Measurements from ENCODE around the gene ADAMTS12. TPM values are rescaled to one million over a fixed set of nuclear protein-coding genes. Genes with fewer than 3 reads are reported as not detected.

ADAMTS12 gene, protein sequence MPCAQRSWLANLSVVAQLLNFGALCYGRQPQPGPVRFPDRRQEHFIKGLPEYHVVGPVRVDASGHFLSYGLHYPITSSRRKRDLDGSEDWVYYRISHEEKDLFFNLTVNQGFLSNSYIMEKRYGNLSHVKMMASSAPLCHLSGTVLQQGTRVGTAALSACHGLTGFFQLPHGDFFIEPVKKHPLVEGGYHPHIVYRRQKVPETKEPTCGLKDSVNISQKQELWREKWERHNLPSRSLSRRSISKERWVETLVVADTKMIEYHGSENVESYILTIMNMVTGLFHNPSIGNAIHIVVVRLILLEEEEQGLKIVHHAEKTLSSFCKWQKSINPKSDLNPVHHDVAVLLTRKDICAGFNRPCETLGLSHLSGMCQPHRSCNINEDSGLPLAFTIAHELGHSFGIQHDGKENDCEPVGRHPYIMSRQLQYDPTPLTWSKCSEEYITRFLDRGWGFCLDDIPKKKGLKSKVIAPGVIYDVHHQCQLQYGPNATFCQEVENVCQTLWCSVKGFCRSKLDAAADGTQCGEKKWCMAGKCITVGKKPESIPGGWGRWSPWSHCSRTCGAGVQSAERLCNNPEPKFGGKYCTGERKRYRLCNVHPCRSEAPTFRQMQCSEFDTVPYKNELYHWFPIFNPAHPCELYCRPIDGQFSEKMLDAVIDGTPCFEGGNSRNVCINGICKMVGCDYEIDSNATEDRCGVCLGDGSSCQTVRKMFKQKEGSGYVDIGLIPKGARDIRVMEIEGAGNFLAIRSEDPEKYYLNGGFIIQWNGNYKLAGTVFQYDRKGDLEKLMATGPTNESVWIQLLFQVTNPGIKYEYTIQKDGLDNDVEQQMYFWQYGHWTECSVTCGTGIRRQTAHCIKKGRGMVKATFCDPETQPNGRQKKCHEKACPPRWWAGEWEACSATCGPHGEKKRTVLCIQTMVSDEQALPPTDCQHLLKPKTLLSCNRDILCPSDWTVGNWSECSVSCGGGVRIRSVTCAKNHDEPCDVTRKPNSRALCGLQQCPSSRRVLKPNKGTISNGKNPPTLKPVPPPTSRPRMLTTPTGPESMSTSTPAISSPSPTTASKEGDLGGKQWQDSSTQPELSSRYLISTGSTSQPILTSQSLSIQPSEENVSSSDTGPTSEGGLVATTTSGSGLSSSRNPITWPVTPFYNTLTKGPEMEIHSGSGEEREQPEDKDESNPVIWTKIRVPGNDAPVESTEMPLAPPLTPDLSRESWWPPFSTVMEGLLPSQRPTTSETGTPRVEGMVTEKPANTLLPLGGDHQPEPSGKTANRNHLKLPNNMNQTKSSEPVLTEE (N-terminal part only)
- total RNA-seq, result not detected

DNA sequence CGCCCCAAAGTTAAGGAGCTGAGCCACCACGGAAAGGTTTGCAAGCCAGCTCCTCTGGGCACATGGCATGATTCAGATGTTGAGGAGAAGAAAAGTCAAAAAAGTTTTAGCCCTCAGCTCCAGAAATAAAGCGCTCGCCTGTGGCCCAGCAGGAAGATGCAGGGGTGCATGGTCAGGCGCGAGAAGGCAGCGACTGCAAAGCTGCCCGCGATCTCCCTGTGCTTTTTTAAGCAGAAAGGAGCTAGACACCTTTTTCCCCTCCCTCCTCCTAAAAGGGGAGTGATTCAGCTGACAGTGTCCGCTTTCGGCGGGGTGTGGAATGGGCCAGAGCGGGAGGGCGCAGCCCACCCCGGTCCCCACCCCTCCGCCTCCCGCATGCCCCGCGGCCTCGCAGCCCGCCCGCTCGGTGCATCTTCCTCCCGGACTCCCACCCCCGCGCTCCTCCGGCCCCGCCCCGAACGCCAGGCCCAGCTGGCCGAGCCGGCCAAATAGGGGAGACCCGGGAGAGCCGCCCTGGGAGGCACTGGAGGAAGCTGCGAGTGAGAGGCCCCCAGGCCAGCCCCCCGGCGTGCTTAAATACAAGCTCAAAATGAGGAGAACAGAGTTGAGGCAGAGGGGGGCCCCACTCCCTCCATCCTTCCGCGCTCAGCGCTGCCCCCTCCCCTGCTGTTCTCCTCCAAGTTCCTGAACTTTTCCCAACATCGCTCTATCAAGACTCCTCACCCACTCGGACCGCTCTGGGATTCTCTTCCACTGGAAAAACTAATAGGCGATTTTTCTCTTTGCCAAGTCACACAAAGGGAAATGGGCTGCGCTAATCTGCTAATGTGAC, at the start of gene ADAMTS12:
ADAMTS12 (minus strand) TSS at position 203 of the 832 bp plus-strand sequence; CDS start at position 69, 134 bp downstream.
- Mint-ChIP-seq H3K9me3 (no peaks in the 10 kb centered on the region), H3K27ac (no peak within 1 kb of the TSS), H3K36me3 (ENCODE audit: low read depth) (no peaks in the 10 kb centered on the region), H3K4me1 (ENCODE audit: low read depth) (peaks cover 6% of the 10 kb centered on the region), H3K4me3 (no peak within 1 kb of the TSS), H3K27me3 (peaks cover 31% of the 10 kb centered on the region)
- ChIA-PET POLR2A (interaction anchor here (1.2 kb wide), 1 partner anchor 15 kb away, joined by 3 read pairs; no protein-coding TSS in a partner anchor), CTCF (no interaction called here)
- ATAC-seq (no peak), DNase-seq (no peak)
- intact Hi-C loops (cut with micrococcal nuclease), result no loop called here
- TF ChIP-seq, protein P1, sequence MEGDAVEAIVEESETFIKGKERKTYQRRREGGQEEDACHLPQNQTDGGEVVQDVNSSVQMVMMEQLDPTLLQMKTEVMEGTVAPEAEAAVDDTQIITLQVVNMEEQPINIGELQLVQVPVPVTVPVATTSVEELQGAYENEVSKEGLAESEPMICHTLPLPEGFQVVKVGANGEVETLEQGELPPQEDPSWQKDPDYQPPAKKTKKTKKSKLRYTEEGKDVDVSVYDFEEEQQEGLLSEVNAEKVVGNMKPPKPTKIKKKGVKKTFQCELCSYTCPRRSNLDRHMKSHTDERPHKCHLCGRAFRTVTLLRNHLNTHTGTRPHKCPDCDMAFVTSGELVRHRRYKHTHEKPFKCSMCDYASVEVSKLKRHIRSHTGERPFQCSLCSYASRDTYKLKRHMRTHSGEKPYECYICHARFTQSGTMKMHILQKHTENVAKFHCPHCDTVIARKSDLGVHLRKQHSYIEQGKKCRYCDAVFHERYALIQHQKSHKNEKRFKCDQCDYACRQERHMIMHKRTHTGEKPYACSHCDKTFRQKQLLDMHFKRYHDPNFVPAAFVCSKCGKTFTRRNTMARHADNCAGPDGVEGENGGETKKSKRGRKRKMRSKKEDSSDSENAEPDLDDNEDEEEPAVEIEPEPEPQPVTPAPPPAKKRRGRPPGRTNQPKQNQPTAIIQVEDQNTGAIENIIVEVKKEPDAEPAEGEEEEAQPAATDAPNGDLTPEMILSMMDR (IDR thresholded peaks at IDR 0.05), result no peak

DNA sequence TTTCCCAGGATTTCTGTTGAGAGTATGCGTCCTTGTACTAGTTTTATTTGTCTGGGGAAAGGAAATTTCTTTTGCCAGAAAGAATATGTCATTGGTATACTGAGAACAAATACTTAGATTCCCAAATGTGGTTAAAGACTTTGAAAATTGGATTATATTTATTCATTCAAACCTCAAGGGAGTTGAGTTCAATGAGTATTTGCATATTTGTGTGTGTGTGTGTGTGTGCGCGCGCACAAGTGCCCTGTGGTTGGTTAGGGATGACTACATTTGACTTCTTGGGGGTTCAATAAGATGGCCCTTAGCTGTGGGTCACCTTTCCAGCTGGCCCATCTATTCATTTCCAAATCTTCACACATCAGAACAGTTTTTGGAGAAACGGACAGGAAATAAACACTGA, 49.3 kb upstream of the ADAMTS12 start:
- CTCF ChIA-PET, result no interaction called here
- TF ChIP-seq, protein P1 (IDR thresholded peaks at IDR 0.05), result no peak
- no peaks in the 10 kb centered on the region for H3K36me3 Mint-ChIP-seq (ENCODE audit: low read depth)
- H3K27ac Mint-ChIP-seq, result no peak overlapping the region
- POLR2A ChIA-PET, result no interaction called here
- peaks cover 48% of the 10 kb centered on the region for H3K27me3 Mint-ChIP-seq
- DNase-seq, result no peak
- no peak for ATAC-seq
- no peak overlapping the region for H3K4me3 Mint-ChIP-seq
- no peaks in the 10 kb centered on the region for H3K4me1 Mint-ChIP-seq (ENCODE audit: low read depth)
- H3K9me3 Mint-ChIP-seq, result no peaks in the 10 kb centered on the region
- intact Hi-C loops (cut with micrococcal nuclease), result no loop called here

DNA sequence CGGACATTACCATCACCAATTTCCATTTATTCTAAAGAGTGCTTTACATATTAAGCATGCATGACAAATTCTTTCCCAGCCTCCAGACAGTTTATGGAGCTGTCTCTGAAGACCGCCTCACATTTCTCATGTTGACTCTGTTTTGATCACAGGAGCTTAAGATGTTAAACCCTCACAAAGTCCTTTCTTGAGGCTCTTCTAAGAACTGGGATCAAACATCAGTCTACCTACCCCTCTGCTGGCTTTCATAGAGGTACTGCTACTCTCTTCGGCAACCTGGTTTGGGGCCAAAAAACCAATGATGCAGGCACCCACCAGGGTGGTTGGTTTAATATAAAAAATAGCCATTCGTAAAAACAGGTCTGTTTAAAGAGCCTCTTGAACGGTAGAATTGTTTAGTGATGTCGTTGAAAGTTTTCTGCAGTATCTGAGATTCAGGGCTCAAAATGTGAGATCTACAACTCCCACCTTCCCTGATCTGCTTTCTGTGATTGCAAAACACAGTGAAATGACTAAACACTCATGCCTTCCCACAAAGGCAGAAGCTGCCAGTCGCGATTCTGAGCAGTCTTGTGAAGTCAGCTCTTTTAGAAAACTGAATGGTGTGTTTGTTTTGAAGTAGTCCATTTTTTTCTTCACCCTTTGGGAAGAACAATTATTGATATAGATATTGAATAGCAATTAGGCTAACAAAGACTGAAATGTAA, 47.9 kb upstream of the ADAMTS12 start:
- Mint-ChIP-seq H3K9me3 (no peaks in the 10 kb centered on the region), H3K27me3 (peaks cover 54% of the 10 kb centered on the region), H3K27ac (no peak overlapping the region), H3K36me3 (ENCODE audit: low read depth) (no peaks in the 10 kb centered on the region), H3K4me1 (ENCODE audit: low read depth) (no peaks in the 10 kb centered on the region), H3K4me3 (no peak overlapping the region)
- ChIA-PET POLR2A (no interaction called here), CTCF (interaction anchor here (1.0 to 1.5 kb wide), 3 partner anchors 29 to 351 kb away, joined by 3 to 5 read pairs (median 5); no protein-coding TSS in a partner anchor)
- DNase-seq (no peak), ATAC-seq (no peak)
- TF ChIP-seq, protein P1 (IDR thresholded peaks at IDR 0.05), result no peak
- intact Hi-C loops (cut with micrococcal nuclease), result loop anchor here (10.0 kb wide), 1 partner anchor 355 kb away; no protein-coding TSS in a partner anchor

DNA sequence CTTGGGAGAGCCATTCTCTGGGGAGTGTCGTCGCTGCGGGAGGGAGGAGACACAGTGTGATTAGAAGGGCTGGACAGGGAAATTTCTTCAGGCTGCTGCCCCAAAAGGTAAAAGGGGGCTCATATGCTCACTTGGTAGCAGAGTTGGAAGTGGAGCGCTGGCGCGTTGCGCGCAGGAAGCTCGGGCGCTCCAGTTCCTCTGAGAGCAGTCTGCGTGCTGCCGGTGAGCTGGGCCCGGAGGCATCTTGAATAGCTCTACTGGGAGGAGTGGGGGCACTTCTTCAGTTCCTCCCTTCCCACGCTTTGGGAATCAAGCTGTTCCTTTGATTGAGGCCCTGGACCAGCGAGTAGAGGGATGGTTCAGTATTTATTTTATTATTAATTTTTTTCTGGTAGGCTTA, 47.1 kb upstream of the ADAMTS12 start:
- POLR2A ChIA-PET, result no interaction called here
- peaks cover 54% of the 10 kb centered on the region for H3K27me3 Mint-ChIP-seq
- no peaks in the 10 kb centered on the region for H3K4me1 Mint-ChIP-seq (ENCODE audit: low read depth)
- H3K36me3 Mint-ChIP-seq (ENCODE audit: low read depth), result no peaks in the 10 kb centered on the region
- H3K4me3 Mint-ChIP-seq, result no peak overlapping the region
- no peak overlapping the region for H3K27ac Mint-ChIP-seq
- intact Hi-C loops (cut with micrococcal nuclease), result loop anchor here (10.0 kb wide), 1 partner anchor 354 kb away; no protein-coding TSS in a partner anchor
- H3K9me3 Mint-ChIP-seq, result no peaks in the 10 kb centered on the region
- TF ChIP-seq, protein P1 (IDR thresholded peaks at IDR 0.05), result no peak
- CTCF ChIA-PET, result interaction anchor here (1.0 to 1.5 kb wide), 2 partner anchors 97 to 350 kb away, joined by 3 to 5 read pairs; no protein-coding TSS in a partner anchor
- DNase-seq (no peak), ATAC-seq (no peak)

All from activated CD8-positive, alpha-beta T cell treated with anti-CD3 and anti-CD28 coated beads for 36 hours (primary cell).